HG03460 (cell line): ENCODE measurements around the gene GPR158.
"Not testable (repeated sequence)": the region's sequence is repeated elsewhere in the genome, so short reads cannot be mapped to it uniquely, and the experiment has no call there.

Source experiments
- ATAC-seq: cut with Tn5 transposase; IDR thresholded peaks from one replicate; pipeline ENCODE4 v1.9.1; 2021; ENCODE audit not compliant: unreplicated experiment

The GPR158 gene

DNA sequence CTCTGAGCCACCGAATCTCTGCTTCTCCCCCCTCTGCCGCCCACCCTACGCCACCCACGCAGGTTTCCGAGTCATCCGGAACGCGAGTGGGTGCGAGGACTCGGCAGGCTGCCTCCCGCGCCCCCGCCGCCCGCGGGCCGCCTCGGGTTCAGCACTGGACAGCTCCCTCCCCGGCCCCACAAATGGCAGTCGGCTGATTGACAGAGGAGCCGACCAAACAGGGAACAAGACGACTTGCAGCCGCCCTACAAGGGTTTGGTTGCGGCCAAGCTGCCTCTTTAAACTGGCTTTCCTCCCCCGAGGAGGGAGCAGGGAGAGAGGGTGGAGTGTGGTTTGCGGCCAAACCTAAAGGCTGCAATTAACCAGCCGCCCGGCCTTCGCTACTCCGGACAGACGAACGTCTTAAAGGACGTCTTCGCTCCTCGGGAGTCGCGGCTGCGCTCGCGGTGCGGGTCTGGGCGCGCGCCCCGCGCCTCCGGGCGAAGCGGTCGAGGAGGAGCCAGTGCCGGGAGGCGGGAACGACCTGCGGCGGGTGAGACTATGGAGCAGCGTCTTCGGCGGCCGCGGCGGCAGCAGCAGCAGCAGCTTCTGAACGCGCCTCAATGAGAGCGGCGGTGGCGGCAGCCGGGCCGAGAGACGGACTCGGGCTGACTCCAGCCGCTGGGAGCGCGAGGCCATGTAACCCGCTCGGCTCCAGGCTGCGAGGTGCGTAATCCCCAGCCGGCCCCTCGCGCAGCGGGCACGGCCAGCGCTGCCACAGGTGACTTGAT is at the start of gene GPR158:
Gene GPR158, plus strand, starts transcription at position 541 of the 770 bp plus-strand sequence. CDS start 420 bp downstream, outside the sequence.
- ATAC-seq: peak; percentile 52

- no peak for ATAC-seq
Measured at GRCh38 chr10:25125201-25125611, 49.6 kb upstream of the GPR158 start.

GRCh38 chr10:25129592-25129991 is 45.2 kb upstream of the GPR158 start:
- no peak for ATAC-seq

DNA sequence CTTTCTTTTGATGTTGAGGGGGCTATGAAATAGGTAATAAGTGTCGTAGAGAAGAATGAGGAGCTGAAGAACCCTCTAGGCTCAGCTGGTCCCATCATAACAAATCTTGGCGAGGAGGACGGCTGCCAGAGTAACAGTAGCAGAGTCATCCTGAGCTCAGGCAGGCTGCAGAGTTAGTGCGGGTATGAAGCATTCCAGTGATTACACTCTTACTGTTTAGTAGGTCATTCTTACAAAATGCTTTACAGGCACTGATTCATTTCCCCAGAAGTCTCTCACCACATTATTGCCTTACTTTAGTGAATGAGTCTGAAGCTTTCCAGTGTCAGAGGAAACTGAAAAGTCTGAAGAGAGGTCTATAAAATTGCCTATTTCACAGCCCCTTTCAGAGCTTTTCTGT is 43.9 kb upstream of the GPR158 start:
- no peak for ATAC-seq

GRCh38 chr10:25142116-25142864 is 32.5 kb upstream of the GPR158 start:
- no peak for ATAC-seq

- ATAC-seq: no peak
Measured at GRCh38 chr10:25157650-25158049, 17.2 kb upstream of the GPR158 start.

GRCh38 chr10:25159591-25159990 is 15.2 kb upstream of the GPR158 start:
- ATAC-seq: no peak

- no peak for ATAC-seq
Measured at GRCh38 chr10:25162391-25162790, 12.4 kb upstream of the GPR158 start.

- ATAC-seq: not testable (repeated sequence)
Measured at GRCh38 chr10:25163464-25163863, 11.3 kb upstream of the GPR158 start.

GRCh38 chr10:25169740-25170139 is 5.1 kb upstream of the GPR158 start:
- no peak for ATAC-seq

GRCh38 chr10:25170627-25171026 is 4.2 kb upstream of the GPR158 start:
- ATAC-seq: no peak

- no peak for ATAC-seq
Measured at GRCh38 chr10:25175527-25176420, 973 bp downstream of the GPR158 start.

DNA sequence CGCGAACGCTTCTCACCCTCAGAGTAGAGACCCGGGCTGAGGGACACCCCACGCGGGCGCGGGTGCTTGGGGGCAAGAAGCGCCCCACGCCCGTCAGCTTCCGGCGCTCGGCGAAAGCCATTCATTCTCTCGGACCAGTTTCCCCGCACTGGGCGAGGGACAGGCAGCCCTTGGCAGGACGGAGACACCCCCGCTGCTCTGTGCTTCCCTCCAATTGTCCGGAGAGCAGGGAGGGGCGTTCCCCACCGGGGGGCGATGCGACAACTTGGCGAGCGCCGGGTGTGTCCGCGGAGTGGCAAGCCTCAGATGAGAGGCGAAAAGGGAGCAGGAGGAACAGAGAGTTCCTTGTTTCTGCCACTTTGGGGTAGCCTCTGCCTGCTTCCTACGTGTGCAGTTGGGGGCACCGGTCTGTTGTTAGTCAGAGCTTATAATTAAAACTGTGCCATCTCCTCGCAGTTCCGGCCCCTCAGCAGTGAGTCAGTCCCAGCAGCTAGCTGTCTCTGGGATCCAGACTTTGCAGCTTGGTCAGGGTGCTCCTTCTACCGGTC is 1.7 kb downstream of the GPR158 start:
- no peak for ATAC-seq

DNA sequence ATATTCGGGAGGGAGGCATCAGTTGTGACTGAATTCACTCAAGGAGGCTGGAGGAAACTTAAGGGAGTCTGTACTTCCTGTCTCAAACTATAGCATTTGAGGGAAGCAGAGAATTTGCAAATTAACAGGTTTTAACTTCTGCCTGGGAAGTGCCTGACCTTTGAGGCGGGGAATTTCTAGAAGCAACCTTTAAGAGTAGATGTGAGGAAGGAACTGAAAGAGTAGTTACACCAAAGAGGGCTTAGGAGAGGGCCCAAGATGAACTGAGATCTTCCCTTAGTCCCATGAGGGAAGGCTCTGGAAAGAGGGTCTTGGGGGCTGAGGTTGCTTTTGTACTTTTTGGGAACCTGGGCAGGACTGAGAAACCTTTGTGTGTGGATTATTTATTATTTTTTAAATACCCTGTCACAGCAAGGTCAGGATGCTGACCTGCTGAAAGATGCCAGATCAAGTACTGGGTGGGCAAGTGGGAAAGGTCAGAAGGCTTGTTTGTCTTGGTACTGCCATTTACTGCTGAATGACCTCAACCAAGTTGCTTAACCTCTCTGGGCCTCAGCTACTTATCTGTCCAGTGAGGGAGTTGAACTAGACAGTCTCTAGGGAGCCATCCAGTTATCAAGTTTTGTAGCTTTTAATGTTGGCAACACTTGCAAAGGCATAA is 2.4 kb downstream of the GPR158 start:
- ATAC-seq: no peak

DNA sequence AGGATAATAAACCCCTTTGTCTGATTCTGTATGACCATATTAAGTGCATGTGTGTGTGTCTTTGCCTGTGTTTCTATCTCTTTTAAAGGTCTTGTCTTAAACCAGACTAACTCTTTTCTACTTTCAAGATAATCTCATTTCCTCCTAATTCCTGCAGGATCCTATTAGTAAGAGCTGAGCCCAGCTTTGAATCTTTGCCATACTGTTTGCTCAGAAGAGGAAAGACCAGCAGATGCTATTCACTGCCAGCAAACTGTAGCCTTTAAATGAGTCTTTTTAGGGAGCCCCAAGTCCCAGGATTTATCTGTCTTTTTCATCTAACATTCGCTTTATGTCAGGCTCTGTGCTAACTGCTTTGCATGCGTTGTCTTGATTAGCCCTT is 2.9 kb downstream of the GPR158 start:
- ATAC-seq: no peak

- no peak for ATAC-seq
Measured at GRCh38 chr10:25178411-25178810, 3.6 kb downstream of the GPR158 start.

DNA sequence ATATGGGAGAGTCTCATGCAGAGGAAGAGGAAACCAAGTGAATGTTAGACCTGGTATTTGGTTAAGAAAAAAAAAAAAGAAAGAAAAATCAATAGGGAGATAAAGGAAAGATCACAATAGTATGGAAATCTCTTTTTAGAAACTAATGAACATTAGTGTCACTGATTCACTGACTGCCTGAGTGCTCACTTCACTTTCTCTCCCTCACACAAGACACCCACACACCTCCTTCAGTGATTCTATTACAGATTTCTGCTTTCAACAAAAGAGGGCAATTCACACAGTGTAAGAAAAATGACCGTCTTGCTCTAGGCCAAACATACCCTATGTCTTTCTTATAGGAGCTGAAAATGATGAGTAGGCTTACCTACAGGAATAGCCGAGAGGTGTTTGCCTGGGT is 6.0 kb downstream of the GPR158 start:
- no peak for ATAC-seq

DNA sequence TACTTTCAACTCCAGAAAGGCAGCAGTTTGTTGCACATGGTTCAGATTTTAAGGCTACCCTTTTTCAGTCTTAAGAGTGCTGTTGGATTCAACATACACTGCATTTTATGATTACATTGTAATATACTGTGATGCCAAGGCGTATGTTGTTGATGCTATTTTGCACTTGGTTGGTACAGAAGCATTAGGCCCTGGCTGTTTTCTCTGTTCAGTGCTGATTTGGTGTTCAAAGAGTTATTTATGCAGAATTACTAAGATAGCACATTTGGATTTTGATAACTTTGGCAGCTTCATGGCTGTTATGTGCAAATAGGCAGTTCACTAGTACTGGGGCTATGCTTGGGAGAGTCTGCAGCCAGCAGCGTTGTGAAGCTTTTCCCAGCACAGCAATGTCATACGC is 7.8 kb downstream of the GPR158 start:
- no peak for ATAC-seq

DNA sequence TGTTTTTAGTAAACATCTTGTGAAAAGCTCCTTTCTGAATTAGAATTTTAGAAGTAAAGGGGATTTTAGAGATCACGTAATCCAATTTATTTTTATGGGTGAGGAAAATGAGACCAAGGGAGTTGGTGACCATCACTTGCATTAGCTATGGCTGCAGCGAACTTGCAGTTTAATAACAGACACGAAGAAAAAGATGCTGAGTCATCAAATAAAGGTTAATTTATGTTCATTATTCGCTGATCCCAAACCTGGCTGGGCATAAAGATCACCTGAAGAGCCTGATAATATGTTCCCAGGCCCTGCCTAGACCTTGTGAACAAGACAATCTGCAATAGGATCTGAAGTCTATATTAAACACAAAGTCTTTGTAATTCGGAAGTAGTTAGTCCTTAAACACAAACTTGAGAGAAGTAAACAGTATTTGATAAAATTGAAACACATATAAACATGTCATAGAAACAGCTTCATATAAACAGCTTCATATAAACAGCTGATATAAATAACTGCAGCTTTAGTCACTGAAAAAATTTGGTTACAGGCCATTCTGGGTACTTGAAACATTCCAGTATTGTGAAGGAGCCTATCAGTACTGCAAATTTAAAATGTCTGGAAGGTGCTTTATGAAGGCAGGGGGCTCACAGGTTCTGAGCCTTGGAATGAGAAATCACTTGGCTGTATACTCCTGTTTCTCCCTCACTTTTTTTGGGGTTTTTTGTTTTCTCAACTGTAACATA is 16.5 kb downstream of the GPR158 start:
- no peak for ATAC-seq

GRCh38 chr10:25198151-25198550 is 23.4 kb downstream of the GPR158 start:
- no peak for ATAC-seq
